GM10248 (cell line): ENCODE data around the gene SLC22A23.

Experiments used
- CTCF ChIA-PET: fragments of 300-600 bp; sonication (Branson Sonifier 250); formaldehyde crosslinking; extraction: SDS; loops from one replicate; lab custom pipeline; 2021; ENCODE audit warnings: antibody characterized with exemption; lab: Yijun Ruan, JAX
- POLR2A ChIA-PET: fragments of 350-650 bp; sonication (Branson Sonifier 250); formaldehyde crosslinking; extraction: SDS; loops from one replicate; lab custom pipeline; 2020; ENCODE audit warnings: antibody characterized with exemption; lab: Yijun Ruan, JAX
- DNase-seq: peaks from one replicate; pipeline ENCODE4 v3.0.0; 2012; ENCODE audit errors: extremely low spot score
- TF ChIP-seq, protein P1 (sequence below): IDR thresholded peaks from 2 replicates; pipeline ENCODE4 v1.5.1; 2012; ENCODE audit warnings: mild to moderate bottlenecking, low read depth; ENCODE audit errors: extremely low read depth, missing control alignments, control extremely low read depth

SLC22A23 gene

DNA sequence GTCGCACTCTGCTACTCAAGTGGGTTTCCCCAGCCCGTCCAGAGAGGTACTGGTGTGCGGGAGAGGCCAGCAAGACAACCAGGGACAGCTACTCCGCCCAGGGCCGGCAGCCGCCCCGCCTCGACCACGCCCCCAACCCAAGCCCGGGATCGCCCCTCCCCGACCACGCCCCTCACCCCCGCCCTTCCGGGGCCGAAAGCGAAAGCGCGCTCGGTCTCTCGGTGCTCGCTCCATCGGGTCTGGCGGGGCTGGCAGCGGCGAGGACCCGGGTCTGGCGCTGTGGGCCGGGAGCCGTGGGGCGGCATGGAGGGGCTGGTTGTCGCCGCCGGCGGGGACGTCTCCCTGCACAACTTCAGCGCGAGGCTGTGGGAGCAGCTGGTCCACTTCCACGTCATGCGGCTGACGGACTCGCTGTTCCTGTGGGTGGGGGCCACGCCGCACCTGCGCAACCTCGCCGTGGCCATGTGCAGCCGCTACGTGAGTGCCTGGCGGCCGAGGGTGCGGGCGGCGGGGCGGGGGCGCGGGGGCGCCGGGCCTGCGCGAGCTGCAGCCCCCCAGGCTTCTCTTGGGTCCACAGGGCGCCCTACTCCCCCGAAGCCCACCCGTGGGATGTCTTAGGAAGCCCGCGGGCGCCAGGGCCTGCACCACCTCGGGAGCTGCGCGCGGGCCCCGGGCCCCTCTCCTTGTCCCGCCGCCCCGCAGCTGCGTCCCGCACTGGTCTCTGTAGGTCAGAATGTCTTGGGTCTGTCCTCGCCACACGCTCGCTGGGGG is 197.9 kb downstream of the SLC22A23 start, which contains the start of gene PSMG4:
TSS of gene PSMG4 (plus strand) at position 228 of the 771 bp plus-strand sequence. CDS start at position 304, 76 bp downstream.
- TF ChIP-seq, protein P1, sequence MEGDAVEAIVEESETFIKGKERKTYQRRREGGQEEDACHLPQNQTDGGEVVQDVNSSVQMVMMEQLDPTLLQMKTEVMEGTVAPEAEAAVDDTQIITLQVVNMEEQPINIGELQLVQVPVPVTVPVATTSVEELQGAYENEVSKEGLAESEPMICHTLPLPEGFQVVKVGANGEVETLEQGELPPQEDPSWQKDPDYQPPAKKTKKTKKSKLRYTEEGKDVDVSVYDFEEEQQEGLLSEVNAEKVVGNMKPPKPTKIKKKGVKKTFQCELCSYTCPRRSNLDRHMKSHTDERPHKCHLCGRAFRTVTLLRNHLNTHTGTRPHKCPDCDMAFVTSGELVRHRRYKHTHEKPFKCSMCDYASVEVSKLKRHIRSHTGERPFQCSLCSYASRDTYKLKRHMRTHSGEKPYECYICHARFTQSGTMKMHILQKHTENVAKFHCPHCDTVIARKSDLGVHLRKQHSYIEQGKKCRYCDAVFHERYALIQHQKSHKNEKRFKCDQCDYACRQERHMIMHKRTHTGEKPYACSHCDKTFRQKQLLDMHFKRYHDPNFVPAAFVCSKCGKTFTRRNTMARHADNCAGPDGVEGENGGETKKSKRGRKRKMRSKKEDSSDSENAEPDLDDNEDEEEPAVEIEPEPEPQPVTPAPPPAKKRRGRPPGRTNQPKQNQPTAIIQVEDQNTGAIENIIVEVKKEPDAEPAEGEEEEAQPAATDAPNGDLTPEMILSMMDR: no peak
- ChIA-PET CTCF (interaction anchor here (1.1 to 5.0 kb wide), 9 partner anchors 7 to 474 kb away, joined by 3 to 36 read pairs (median 4); partner anchors contain the start of gene TUBB2A), POLR2A (no interaction called here)
- DNase-seq: peak; percentile 99

DNA sequence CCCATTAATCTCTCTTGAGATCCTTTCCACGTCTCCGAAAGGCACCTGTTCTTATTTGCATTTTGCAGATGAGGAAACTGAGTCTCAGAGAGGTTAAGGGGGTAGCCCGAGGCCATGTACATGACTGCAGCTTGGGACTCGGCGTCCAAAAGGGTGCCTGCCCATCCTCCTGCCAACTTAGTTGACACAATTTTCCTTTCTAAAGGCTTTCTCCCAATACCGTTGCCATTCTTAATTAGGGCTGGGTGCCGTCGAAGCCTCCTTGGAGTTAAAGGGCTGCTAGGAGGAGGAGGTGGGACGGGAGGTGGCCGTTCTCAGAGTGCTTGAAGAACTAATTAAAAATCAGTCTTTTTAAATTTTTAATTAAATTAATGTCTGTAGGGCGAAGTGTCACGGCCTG is 198.6 kb downstream of the SLC22A23 start:
- no peak for DNase-seq
- POLR2A ChIA-PET: no interaction called here
- CTCF ChIA-PET: interaction anchor here (1.1 to 1.3 kb wide), 2 partner anchors 12 to 474 kb away, joined by 3 to 4 read pairs; no protein-coding TSS in a partner anchor
- TF ChIP-seq, protein P1: no peak

GRCh38 chr6:3253597-3253961 is 203.3 kb downstream of the SLC22A23 start:
- POLR2A ChIA-PET: no interaction called here
- CTCF ChIA-PET: interaction anchor here (0.8 to 1.2 kb wide), 2 partner anchors 19 to 132 kb away, joined by 3 read pairs; no protein-coding TSS in a partner anchor
- TF ChIP-seq, protein P1: no peak
- no peak for DNase-seq

DNA sequence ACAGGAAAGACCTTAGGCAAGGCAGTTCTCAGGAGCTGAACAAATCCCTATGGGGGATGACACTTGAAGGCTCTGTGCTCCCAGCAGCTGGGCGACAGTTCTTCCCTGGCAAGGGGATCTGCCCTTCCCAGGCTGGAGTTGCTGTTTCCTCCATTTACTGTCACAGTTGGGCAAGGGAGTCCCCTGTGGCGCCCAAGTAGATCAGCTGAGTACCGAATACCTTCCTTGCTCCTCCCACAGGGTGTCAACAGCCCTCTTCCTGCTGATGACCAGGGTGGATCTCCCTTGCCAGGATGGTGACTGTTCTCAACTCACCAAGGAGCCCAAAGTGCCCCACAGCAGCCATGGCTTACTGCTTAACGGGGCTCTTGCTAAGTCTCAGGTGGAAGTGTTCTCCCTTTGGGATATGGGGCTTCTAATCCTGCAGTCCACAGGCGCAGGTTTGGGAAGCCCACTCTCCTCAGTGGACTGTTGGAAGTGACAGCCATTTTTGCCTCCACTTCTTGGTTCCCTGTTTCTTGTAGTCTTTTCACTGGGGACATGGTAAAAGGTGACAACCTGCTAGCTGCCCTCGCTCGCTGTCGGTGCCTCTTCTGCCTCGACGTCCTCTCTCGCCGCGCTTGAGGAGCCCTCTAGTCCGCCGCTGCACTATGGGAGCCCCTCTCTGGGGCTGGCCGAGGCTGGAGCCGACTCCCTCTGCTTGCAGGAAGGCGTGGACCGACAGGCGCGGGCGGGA is 203.8 kb downstream of the SLC22A23 start:
- TF ChIP-seq, protein P1: no peak
- POLR2A ChIA-PET: no interaction called here
- DNase-seq: no peak
- CTCF ChIA-PET: interaction anchor here (1.2 to 4.1 kb wide), 9 partner anchors 8 to 205 kb away, joined by 3 to 36 read pairs (median 26); no protein-coding TSS in a partner anchor

GRCh38 chr6:3252369-3252768 is 204.5 kb downstream of the SLC22A23 start:
- DNase-seq: no peak
- POLR2A ChIA-PET: no interaction called here
- TF ChIP-seq, protein P1: no peak
- CTCF ChIA-PET: interaction anchor here (0.8 to 4.1 kb wide), 30 partner anchors 9 to 480 kb away, joined by 3 to 36 read pairs (median 8); partner anchors contain the start of gene RIPK1
